ENCODE results near the gene TGM2. TPM values are rescaled to one million over a fixed set of nuclear protein-coding genes. Genes with fewer than 3 reads are reported as not detected.

TGM2 gene
- total RNA-seq, 1 donor from 2014 or later, result 529 TPM

GRCh38 chr20:38141204-38141888 lies 23.7 kb downstream of the TGM2 start:
- Histone ChIP-seq H3K36me3 (peaks cover 70 to 73% of the 10 kb centered on the region in 2 donors), H3K9me3 (no peaks in the 10 kb centered on the region)

GRCh38 chr20:38139977-38140753 lies 24.9 kb downstream of the TGM2 start:
- H3K4me3 ChIP-seq, result no peak overlapping the region
- peaks cover 73 to 74% of the 10 kb centered on the region in 2 donors for H3K36me3 ChIP-seq
- TF ChIP-seq, protein P1, sequence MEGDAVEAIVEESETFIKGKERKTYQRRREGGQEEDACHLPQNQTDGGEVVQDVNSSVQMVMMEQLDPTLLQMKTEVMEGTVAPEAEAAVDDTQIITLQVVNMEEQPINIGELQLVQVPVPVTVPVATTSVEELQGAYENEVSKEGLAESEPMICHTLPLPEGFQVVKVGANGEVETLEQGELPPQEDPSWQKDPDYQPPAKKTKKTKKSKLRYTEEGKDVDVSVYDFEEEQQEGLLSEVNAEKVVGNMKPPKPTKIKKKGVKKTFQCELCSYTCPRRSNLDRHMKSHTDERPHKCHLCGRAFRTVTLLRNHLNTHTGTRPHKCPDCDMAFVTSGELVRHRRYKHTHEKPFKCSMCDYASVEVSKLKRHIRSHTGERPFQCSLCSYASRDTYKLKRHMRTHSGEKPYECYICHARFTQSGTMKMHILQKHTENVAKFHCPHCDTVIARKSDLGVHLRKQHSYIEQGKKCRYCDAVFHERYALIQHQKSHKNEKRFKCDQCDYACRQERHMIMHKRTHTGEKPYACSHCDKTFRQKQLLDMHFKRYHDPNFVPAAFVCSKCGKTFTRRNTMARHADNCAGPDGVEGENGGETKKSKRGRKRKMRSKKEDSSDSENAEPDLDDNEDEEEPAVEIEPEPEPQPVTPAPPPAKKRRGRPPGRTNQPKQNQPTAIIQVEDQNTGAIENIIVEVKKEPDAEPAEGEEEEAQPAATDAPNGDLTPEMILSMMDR (IDR thresholded peaks at IDR 0.05), result no peak
- H3K9me3 ChIP-seq, result no peaks in the 10 kb centered on the region
- H3K27me3 ChIP-seq, result no peaks in the 10 kb centered on the region
- peak overlapping the region in 1 of 2 donors; percentile 6 for H3K27ac ChIP-seq
- intact Hi-C loops (cut with DNase I), result no loop called here
- DNase-seq (ENCODE audit: low spot score in 2 of 2), result no peak
- H3K4me1 ChIP-seq, result peaks cover 10 to 18% of the 10 kb centered on the region in 2 donors

More at GRCh38 chr20:38141204-38141888, 23.7 kb downstream of the TGM2 start:
- TF ChIP-seq, protein P1 (IDR thresholded peaks at IDR 0.05), result no peak
- DNase-seq (ENCODE audit: low spot score in 2 of 2), result no peak
- no peak overlapping the region for H3K4me3 ChIP-seq
- intact Hi-C loops (cut with DNase I), result no loop called here
- no peaks in the 10 kb centered on the region for H3K27me3 ChIP-seq
- H3K4me1 ChIP-seq, result peaks cover 10 to 16% of the 10 kb centered on the region in 2 donors
- H3K27ac ChIP-seq, result peak overlapping the region; percentile 33 to 84

- DNase-seq (ENCODE audit: low spot score in 2 of 2), result peak in 1 of 2 donors; percentile 4
- Histone ChIP-seq H3K9me3 (no peaks in the 10 kb centered on the region), H3K4me3 (no peak overlapping the region), H3K36me3 (peaks cover 73 to 74% of the 10 kb centered on the region in 2 donors), H3K27ac (no peak overlapping the region), H3K27me3 (no peaks in the 10 kb centered on the region), H3K4me1 (peaks cover 4 to 18% of the 10 kb centered on the region in 2 donors)
- intact Hi-C loops (cut with DNase I), result no loop called here
- TF ChIP-seq, protein P1 (IDR thresholded peaks at IDR 0.05), result no peak
Observed at GRCh38 chr20:38139156-38139912, 25.7 kb downstream of the TGM2 start.

DNA sequence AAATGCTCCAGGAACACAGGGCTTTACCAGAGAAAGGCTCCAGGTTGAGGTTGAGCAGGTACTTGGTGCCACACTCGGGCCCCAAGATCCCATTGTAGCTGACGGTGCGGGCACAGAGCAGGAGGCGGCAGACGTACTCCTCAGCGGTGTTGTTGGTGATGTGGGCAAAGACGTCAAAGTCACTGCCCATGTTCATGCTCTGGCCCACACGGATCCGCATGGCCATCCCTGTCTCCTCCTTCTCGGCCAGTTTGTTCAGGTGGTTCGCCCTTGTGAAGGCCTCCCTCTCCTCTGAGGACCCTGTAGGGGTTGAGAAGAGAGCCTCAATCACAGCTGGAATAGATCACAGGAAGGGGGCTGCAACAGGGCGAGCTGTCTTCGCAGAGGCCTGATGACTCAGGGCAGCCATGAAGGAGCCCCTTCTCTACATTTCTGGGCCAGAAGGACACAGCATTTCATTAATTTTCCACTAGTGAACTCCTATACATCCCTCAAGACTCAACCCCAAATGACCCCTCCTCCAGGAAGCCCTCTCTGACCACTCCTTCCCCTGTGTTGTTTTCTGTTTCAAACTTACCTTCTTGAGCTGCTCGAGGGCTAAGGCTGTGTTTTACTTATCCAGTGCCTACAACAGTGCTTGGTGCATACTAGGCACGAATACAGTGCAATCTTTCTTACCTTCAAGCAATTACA lies 26.8 kb downstream of the TGM2 start:
- intact Hi-C loops (cut with DNase I), result no loop called here
- peaks cover 3 to 16% of the 10 kb centered on the region in 2 donors for H3K4me1 ChIP-seq
- DNase-seq (ENCODE audit: low spot score in 2 of 2), result no peak
- no peaks in the 10 kb centered on the region for H3K27me3 ChIP-seq
- TF ChIP-seq, protein P1 (IDR thresholded peaks at IDR 0.05), result no peak
- H3K27ac ChIP-seq, result peak overlapping the region in 1 of 2 donors; percentile 9
- H3K36me3 ChIP-seq, result peaks cover 71 to 82% of the 10 kb centered on the region in 2 donors
- no peak overlapping the region for H3K4me3 ChIP-seq
- no peaks in the 10 kb centered on the region for H3K9me3 ChIP-seq

DNA sequence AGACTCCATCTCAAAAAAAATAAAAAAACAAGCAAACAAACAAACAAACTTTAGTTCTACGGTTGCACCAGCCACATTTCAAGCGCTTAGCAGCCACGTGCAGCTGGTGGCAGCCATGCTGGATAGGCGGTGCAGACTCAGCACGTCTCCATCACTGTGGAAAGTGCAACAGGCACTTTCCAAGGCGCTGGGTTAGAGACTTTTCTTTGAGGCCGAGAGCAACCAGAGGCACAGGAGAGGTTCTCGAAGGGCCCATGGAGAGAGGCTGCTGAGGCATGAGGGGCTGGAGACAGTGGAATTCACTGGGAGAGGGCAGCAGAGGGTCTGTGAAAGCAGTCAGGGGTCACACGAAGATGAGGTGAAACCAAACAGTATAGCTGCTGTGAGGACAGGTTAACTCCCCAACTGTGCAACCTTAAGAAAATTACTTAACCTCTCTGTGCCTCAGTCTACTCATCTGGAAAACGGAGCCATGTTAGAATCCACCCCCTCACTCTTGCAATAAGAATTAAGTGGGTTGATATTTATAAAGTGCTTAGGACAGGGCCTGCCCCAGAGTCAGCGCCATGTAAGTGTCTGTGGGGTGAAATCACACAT lies 27.5 kb downstream of the TGM2 start:
- Histone ChIP-seq H3K27me3 (no peaks in the 10 kb centered on the region), H3K27ac (no peak overlapping the region), H3K4me1 (peaks cover 3 to 16% of the 10 kb centered on the region in 2 donors), H3K36me3 (peaks cover 72 to 82% of the 10 kb centered on the region in 2 donors), H3K4me3 (no peak overlapping the region), H3K9me3 (no peaks in the 10 kb centered on the region)
- TF ChIP-seq, protein P1 (IDR thresholded peaks at IDR 0.05), result no peak
- DNase-seq (ENCODE audit: low spot score in 2 of 2), result peak in 1 of 2 donors; percentile 3
- intact Hi-C loops (cut with DNase I), result no loop called here

Measured in ascending aorta (tissue), 2 donors.